ENCODE data around the gene C11orf71.

GRCh38 chr11:114397349-114397982, 2.8 kb downstream of the C11orf71 start:
- TF ChIP-seq EP300 (IDR thresholded peaks at IDR 0.05; ENCODE audit: borderline replicate concordance in 1 of 2, control insufficient read depth in 1 of 2, low read depth in 2 of 2, low read length in 2 of 2): no peak
- no peak for TF ChIP-seq YY1 (IDR thresholded peaks at IDR 0.05; ENCODE audit: low read depth, low read length)
- TF ChIP-seq BRCA1 (IDR thresholded peaks at IDR 0.05; ENCODE audit: low read depth, low read length): no peak
- TF ChIP-seq CTCF (IDR thresholded peaks at IDR 0.05 in 2 of 3, conservative IDR thresholded peaks at IDR 0.05 in 1 of 3; ENCODE audit: control insufficient read depth in 2 of 3, extremely low read depth in 1 of 3, insufficient read depth in 1 of 3, low read depth in 3 of 3, low read length in 3 of 3): no peak
- no peak for TF ChIP-seq BHLHE40 (IDR thresholded peaks at IDR 0.05; ENCODE audit: borderline replicate concordance in 1 of 2, low read depth in 2 of 2, low read length in 1 of 2)
- no peak for TF ChIP-seq JUND (IDR thresholded peaks at IDR 0.05; ENCODE audit: low read depth, low read length)
- TF ChIP-seq CHD1 (IDR thresholded peaks at IDR 0.05; ENCODE audit: low read depth, low read length): no peak
- TF ChIP-seq, protein P1, sequence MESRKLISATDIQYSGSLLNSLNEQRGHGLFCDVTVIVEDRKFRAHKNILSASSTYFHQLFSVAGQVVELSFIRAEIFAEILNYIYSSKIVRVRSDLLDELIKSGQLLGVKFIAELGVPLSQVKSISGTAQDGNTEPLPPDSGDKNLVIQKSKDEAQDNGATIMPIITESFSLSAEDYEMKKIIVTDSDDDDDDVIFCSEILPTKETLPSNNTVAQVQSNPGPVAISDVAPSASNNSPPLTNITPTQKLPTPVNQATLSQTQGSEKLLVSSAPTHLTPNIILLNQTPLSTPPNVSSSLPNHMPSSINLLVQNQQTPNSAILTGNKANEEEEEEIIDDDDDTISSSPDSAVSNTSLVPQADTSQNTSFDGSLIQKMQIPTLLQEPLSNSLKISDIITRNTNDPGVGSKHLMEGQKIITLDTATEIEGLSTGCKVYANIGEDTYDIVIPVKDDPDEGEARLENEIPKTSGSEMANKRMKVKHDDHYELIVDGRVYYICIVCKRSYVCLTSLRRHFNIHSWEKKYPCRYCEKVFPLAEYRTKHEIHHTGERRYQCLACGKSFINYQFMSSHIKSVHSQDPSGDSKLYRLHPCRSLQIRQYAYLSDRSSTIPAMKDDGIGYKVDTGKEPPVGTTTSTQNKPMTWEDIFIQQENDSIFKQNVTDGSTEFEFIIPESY (IDR thresholded peaks at IDR 0.05): no peak
- no peak for TF ChIP-seq CBX5 (IDR thresholded peaks at IDR 0.05; ENCODE audit: low read depth)
- TF ChIP-seq SMC3 (IDR thresholded peaks at IDR 0.05; ENCODE audit: borderline replicate concordance, low read length): no peak
- no peak for TF ChIP-seq ATF2 (IDR thresholded peaks at IDR 0.05; ENCODE audit: low read length)
- no peak for TF ChIP-seq TARDBP (IDR thresholded peaks at IDR 0.05; ENCODE audit: borderline replicate concordance)
- no peak for TF ChIP-seq STAT3 (IDR thresholded peaks at IDR 0.05; ENCODE audit: low read depth, low read length)
